HG03354 (cell line): ENCODE results near the gene FZD2.
A peak's percentile ranks its signal among the peaks of the same experiment; 100 is the strongest.
"Not testable (repeated sequence)": the region's sequence is repeated elsewhere in the genome, so short reads cannot be mapped to it uniquely, and the experiment has no call there.

Source experiments
- ATAC-seq: cut with Tn5 transposase; IDR thresholded peaks from one replicate; pipeline ENCODE4 v1.9.1; 2021; ENCODE audit warnings: mild to moderate bottlenecking; ENCODE audit not compliant: unreplicated experiment, poor library complexity, severe bottlenecking

The FZD2 gene

GRCh38 chr17:44556832-44557606 is at the start of gene FZD2:
FZD2 (plus strand) TSS chr17:44557484; CDS start chr17:44557689, 205 bp downstream.
- ATAC-seq = peak; percentile 56

GRCh38 chr17:44511241-44512134 is 45.8 kb upstream of the FZD2 start:
- ATAC-seq = not testable (repeated sequence)

GRCh38 chr17:44518032-44518431 is 39.3 kb upstream of the FZD2 start:
- ATAC-seq = no peak

GRCh38 chr17:44522883-44523671 is 34.2 kb upstream of the FZD2 start:
- no peak for ATAC-seq

- ATAC-seq = no peak
These were observed 33.7 kb upstream of the FZD2 start for GRCh38 chr17:44523672-44523972.

- no peak for ATAC-seq
These were observed 30.2 kb upstream of the FZD2 start for GRCh38 chr17:44527102-44527501.

GRCh38 chr17:44527954-44528353 is 29.3 kb upstream of the FZD2 start:
- no peak for ATAC-seq

- ATAC-seq = no peak
These were observed 27.4 kb upstream of the FZD2 start for GRCh38 chr17:44529864-44530263.

GRCh38 chr17:44530896-44531418 is 26.3 kb upstream of the FZD2 start:
- ATAC-seq = no peak

- ATAC-seq = peak; percentile 41
These were observed 23.6 kb upstream of the FZD2 start for GRCh38 chr17:44533533-44534246.

- no peak for ATAC-seq
These were observed 21.0 kb upstream of the FZD2 start for GRCh38 chr17:44536090-44536953.

- not testable (repeated sequence) for ATAC-seq
These were observed 19.4 kb upstream of the FZD2 start for GRCh38 chr17:44537922-44538321.

- ATAC-seq = no peak
These were observed 17.6 kb upstream of the FZD2 start for GRCh38 chr17:44539673-44540072.

- ATAC-seq = no peak
These were observed 16.8 kb upstream of the FZD2 start for GRCh38 chr17:44540246-44541084.

- ATAC-seq = no peak
These were observed 15.3 kb upstream of the FZD2 start for GRCh38 chr17:44541884-44542581.

- ATAC-seq = no peak
These were observed 13.9 kb upstream of the FZD2 start for GRCh38 chr17:44543213-44543904.
